DOHH2 (cell line): ENCODE measurements around the gene APOL2.

ENCODE experiments used
- EZH2phosphoT487 ChIP-seq: fragments of 200-600 bp; sonication (generic); IDR thresholded peaks from 2 replicates; pipeline ENCODE4 v1.6.1; 2017; ENCODE audit warnings: borderline replicate concordance, mild to moderate bottlenecking, antibody characterized with exemption, low read length, moderate library complexity, mixed read lengths
- TF ChIP-seq, protein P1 (sequence below): fragments of 200-600 bp; sonication (generic); IDR thresholded peaks from one replicate; pipeline ENCODE4 v1.5.1; 2014; ENCODE audit warnings: antibody characterized with exemption, mild to moderate bottlenecking, low read depth, low read length; ENCODE audit not compliant: poor library complexity, severe bottlenecking

DNA sequence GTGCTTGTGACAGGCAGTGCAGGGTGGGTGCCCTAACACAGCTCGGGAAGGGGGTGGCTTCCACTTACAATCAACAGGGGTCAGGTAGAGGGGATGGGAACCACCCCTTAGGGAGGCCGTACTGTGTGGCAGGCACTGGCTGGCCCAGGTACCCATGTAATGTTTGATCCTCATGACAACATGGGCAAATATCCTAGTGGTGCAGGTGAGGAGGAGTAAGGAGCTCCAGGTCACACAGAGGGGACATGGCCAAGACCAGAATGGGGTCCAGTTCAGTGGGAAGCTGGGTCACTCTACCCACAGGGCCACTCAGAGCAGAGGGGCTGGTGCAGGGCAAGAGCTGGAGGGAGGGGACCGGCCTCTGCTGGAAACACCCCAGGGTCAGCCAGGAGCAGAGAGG lies 40.8 kb downstream of the APOL2 start:
- TF ChIP-seq, protein P1, sequence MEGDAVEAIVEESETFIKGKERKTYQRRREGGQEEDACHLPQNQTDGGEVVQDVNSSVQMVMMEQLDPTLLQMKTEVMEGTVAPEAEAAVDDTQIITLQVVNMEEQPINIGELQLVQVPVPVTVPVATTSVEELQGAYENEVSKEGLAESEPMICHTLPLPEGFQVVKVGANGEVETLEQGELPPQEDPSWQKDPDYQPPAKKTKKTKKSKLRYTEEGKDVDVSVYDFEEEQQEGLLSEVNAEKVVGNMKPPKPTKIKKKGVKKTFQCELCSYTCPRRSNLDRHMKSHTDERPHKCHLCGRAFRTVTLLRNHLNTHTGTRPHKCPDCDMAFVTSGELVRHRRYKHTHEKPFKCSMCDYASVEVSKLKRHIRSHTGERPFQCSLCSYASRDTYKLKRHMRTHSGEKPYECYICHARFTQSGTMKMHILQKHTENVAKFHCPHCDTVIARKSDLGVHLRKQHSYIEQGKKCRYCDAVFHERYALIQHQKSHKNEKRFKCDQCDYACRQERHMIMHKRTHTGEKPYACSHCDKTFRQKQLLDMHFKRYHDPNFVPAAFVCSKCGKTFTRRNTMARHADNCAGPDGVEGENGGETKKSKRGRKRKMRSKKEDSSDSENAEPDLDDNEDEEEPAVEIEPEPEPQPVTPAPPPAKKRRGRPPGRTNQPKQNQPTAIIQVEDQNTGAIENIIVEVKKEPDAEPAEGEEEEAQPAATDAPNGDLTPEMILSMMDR: no peak
- TF ChIP-seq EZH2phosphoT487: no peak
